GM21619 (cell line): ENCODE measurements around the gene FAM89B.

Experiments
- ATAC-seq: cut with Tn5 transposase; IDR thresholded peaks from one replicate; pipeline ENCODE4 v1.9.1; 2021; ENCODE audit not compliant: unreplicated experiment

Gene FAM89B

DNA sequence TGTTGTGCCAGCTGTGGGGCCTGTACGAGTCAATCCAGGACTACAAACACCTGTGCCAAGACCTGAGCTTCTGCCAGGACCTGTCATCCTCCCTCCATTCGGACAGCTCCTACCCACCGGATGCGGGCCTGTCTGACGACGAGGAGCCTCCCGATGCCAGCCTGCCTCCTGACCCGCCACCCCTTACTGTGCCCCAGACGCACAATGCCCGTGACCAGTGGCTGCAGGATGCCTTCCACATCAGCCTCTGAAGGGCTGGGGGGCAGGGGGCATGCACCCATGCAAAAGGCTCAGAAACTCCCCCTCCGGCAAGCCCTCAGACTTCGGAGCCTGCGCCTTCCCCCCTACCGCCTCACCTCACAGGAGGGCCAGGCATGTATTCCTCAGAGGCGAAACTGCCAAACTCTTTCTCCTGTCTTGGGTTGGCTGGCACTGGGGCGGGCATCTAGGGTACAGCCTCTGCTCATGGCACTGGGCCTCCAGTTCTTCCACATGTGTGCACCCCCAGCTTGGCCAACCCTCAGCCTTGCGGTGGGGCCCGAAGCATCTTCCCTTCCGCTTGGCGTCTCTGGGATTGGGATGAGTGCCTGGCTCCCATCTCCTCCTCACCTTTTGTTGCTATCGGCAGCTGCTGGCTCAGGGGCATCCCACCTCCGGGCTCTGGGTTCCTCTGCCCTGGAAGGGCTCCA lies 1.2 kb downstream of the FAM89B start:
- no peak for ATAC-seq

DNA sequence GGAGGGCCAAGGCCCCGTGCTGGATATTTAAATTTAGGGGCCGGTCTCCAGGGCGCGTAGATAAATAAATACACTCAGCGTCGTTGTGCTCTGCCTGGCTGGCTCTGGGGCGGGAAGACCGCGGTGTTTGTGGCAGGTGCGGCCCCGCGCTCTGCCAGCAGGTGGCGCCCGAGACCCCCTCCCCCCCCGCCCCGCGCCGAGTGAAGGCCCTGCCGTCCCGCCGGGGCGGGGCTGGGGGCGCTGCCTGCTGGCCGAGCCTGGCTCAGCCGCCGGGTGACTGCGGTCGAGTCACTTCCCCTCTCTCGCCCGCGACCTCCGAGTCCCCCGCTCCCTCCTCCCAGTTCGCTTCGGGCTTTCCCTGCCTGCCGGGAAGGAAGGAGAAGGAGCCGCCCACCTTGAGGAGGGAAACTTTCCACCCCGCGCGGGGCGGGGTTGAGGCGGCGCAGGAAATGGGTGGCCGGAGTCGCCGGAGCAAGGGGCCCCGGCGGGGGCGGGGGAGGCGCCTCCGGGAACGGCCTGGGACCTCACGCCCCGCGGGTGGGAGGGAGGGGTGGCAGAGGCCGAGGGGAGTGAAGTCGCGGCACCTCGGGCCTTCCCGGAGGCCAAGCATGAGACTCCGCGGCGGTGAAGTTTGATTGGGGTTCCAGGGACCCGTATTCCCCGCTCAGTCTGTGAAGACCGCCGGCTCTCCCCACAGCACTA lies 1.9 kb downstream of the FAM89B start:
- ATAC-seq: peak; percentile 23

DNA sequence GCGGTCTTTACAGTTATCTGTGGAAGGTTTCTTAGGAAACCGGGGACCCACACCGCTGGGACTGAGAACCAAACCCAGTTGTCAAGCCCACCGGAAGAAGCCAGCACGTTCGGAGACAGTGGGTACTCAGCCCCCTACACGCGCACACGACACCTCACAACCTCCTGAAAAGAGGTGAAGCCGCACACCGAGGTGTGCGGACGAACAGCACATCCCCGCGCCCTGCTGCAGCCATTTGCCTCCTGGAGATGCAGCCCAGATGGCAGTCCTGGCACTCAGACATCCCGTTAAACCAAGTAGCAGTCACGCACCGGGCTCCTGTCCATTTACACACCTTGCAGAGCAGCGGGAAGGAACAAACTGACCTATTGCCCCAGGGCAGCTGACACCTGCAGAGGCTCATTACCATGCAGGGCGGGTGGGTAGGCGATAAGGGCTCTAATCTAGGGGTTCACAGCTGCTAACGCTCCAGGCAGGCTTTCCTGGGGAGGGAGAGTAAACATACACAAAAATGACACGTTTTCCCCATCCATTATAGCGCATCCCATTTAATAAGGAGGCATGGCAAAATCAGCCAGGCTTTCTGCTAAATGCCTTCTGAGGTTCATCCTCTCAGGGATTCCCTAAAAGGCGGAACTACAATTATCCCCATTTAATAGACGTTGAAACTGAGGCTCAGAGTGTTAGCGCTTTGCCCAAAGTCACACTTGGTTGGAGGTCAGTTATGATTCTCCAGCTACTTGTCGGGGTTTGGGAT lies 2.7 kb downstream of the FAM89B start:
- ATAC-seq: no peak

DNA sequence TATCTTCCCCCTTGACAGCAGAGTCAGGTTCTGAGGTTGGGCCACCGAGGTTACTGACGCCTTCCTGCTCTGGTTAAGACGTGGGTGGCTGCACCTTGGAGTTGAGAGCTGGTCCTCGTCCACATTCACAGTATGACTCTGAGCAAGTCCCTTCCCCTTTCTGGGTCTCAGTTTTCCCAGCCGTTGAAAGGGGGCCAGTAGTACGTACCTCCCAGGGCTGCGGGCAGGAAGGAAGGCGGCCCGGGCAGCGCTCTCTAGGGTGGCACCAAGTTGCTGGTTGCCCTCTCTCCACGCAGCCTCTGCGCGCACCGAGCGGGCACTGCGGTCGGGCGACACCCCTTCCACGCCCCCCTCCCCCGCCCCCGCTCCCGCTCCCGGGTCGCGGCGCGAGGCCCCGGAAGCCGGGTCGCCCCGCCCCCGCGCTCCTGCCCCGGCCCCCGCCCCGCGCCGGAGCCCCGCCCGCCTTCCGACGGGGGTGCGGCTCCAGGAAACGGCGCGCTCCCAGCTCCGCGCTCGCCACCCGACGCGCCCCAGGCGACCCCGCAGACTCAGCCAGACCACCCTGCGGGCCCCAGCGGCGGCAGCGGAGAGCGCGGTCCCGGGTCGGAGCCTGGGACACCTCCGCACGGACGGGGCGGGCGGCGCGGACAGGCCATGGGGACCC lies 3.4 kb downstream of the FAM89B start, which contains the start of gene EHBP1L1:
Gene EHBP1L1, plus strand, starts transcription at position 486 of the 664 bp plus-strand sequence. CDS start 250 bp downstream, outside the sequence.
- ATAC-seq: no peak

DNA sequence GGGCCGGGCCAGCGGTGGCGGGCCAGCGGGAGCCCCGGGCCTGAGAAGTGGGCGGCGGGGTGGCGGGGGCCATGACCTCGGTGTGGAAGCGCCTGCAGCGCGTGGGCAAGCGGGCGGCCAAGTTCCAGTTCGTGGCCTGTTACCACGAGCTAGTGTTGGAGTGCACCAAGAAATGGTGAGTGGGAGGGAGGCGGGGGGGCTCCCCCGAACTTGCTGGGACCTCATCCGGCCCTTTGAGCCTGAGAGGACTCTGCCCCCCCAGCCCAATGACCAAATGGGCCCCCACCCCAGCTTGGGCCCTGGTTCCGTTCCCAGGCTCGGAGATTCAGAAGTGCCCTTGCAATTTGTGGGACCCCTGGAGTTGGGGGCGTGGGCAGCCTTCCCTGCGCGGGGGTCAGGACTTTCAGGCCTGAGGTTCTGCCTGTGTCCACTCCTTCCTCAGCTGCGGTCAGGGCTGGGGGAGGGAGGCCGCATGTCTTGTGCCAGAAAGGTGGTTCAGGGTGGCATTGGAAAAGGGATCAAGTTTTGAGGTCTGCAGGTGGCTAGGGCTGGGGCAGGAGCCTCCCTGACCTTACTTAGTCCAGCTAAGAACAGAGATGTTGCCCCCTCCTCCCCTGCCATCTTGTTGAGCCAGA lies 4.0 kb downstream of the FAM89B start:
- ATAC-seq: no peak

DNA sequence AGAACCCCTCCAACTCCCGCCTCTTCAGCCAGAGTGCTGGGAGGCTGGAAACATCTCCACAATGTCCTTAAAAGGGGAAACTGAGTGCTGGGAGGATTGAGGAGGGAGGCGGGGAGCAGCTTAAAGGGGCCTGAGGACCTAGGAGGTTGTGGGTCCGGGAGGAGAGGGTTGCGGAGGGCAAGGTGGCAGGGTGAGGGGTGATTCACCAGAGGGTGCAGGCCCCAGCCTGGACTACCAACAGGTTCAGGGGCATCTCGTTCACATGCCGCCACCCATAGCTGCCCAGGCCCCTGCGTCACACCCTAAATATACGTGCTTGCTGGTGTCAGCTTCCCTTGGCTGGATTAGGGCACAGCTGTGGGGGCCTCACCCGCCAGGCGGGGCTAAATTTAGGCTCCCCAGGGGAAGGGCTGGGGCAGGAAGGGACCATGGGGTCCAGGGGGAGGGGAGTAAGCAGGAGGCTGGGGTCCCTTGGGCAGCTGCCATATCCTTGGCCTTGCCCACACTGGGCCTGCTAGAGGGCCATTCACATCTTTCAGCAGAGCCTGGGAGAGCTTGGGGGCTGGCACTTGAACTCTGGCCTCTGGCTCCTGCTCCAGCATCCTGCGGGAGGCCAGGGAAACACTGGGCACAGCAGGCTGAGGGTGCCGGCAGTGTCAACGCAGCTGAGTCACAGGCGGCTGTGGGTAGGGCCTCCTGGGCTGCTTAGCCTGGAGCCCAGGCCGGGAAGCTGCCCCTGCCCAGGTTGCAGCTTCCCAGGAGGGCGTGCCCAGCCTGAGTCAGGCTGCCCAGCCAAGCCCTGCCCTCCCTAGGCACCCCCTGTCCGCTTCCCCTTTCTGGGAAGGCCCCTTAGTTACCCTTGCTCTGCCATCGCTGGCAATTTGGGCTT lies 4.8 kb downstream of the FAM89B start:
- no peak for ATAC-seq

DNA sequence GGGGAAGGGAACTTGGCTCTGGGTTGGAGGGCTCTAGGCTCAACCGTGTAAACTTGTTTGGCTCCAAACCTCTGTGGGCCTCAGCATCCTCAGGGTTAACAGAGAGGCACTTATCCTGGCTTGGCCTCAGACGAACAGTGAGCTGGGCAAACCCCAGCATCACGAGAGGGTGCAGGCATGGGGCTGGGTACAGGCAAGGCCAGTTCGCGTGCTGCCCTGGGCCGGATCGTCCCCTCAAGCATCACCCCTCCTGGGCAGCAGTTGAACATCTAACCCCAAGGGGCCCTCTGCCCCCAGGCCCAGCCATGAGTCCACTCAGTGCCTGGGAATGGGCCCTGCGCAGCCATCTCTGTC lies 5.4 kb downstream of the FAM89B start:
- ATAC-seq: no peak

DNA sequence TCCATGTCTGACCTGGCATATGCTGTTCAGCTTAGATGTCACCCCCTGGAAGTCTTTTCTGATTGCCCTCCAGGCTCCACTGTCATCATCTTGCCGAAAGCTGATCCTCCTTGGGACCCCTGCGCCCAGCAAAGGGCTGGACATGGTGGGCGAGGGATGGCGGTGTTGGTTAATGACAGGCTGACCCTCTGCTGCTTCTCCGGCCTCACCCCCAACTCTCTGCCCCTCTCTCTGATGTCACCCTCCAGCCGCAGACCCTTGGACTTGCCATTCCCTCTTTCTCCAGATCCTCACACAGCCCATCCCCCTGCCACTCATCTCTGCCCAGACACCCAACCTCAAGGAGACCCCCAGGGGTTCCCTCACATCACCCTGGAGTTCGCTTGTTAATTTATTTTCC lies 5.8 kb downstream of the FAM89B start:
- no peak for ATAC-seq

DNA sequence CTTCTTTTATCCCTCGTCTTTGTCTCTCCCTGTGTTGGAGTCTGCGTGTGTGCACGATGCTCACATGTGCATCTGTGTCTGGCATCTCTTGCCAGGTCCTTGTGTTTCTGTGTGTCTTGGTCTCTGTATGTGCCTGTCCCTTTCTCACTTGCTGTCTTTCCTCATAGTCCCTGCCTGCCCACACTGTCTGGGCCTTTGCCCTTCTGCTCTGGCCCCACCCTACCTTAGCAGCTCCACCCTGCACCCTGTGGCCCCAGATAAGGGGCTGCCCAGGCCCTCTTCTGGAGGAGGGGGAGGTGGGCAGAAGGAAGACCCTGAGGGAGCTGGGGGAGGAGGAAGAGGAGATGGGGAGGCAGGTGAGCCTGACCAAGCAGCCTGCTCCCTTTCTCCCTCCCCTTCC lies 6.3 kb downstream of the FAM89B start:
- no peak for ATAC-seq

DNA sequence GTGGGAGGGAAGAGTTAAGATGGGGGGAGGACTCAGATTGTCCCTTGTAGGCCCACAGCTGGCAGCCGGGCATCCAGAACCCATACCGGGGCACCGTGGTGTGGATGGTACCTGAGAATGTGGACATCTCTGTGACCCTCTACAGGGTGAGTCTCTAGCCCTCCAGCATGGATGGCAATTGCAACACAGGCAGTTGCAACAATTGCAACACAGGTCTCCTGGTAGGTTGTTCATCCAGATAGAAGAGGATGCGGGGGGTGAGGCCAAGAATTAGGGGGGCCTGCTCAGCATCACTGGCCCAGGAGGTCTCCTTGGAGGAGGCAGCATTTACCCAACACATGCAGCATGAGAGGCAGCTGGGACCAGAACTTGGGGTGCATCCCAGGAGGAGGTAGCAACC lies 7.0 kb downstream of the FAM89B start:
- ATAC-seq: no peak

DNA sequence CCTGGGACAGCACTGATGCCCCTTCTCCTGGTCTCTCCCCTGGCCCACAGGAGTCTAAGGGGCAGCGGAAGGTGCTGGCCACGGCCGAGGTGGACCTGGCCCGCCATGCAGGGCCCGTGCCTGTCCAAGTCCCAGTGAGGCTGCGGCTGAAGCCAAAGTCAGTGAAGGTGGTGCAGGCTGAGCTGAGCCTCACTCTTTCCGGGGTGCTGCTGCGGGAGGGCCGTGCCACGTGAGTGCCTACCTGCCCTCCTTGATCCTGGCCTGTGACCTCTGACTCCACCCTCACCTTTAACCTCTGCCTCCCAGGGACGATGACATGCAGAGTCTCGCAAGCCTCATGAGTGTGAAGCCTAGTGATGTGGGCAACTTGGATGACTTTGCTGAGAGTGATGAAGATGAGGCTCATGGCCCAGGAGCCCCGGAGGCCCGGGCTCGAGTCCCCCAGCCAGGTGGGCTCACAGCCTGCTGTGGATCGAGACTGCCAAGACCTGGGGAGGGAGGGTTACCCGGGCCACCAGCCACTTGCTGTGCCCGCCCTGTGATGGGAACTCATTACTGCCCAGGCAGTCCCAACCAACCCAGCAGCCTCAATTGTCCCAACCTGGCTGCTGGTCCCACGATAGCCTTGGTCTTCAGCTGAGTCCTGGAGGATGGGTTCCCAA lies 7.8 kb downstream of the FAM89B start:
- ATAC-seq: no peak

DNA sequence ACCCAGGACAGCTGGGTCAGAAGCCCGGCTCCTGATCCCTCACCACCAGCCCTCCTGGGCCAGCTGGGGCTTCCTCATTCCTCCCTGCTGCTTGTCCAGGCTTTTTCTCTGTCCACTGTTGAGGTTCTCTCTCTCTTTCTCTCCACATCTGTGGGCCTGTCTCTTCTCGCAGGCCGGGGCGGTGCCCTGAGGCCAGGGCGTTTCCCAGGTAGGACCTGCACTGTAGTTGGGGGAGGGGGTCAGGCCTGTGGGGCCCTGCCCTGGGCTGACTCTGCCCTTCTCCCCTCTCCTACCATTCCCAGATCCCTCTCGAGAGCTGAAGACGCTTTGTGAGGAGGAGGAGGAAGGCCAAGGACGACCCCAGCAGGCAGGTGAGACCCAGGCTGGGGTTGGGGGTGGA lies 8.4 kb downstream of the FAM89B start:
- no peak for ATAC-seq

DNA sequence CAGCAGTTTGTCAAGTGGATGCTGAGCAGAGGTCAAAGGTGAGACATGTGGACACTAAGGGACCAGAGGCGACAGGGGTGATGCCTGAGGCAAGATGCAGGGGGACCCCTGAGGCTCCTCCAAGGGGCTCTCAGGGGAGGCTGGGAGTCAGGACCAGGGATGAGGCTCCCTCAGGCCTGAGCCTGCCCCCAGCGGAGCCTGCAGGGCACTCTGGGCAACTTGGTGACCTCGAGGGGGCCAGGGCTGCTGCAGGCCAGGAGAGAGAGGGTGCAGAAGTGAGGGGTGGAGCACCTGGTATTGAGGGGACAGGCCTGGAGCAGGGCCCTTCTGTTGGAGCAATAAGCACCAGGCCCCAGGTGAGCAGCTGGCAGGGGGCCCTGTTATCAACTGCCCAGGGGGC lies 9.6 kb downstream of the FAM89B start:
- ATAC-seq: no peak

DNA sequence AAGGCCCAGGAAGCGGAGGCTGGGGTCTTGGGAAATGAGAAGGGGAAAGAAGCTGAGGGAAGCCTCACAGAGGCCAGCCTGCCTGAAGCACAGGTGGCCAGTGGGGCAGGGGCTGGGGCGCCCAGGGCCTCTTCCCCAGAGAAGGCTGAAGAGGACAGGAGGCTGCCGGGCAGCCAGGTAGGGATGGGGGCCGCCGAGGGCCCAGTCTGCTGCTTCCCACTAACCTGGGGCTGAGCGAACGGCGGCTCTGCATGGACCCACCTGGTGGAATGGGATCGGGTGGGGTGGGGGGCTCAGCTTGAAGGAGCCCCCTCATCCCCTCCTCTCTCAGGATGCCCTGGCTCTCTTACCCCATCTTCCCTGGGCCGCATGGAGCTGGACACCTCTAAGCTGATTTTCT lies 11.3 kb downstream of the FAM89B start:
- ATAC-seq: no peak

DNA sequence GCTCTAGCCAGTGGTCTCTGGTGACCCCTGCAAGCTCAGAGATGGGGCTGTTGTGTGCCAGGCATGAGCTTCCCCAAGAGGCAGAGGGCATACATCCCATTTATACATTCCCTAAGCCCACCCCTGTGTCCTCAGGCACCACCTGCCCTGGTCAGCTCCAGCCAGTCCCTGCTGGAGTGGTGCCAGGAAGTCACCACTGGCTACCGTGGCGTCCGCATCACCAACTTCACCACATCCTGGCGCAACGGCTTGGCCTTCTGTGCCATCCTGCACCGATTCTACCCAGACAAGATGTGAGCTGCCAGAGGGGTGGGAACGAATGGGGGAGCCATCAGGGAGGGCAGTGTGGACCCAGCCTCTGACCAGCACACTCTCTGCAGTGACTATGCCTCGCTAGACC lies 11.8 kb downstream of the FAM89B start:
- no peak for ATAC-seq

DNA sequence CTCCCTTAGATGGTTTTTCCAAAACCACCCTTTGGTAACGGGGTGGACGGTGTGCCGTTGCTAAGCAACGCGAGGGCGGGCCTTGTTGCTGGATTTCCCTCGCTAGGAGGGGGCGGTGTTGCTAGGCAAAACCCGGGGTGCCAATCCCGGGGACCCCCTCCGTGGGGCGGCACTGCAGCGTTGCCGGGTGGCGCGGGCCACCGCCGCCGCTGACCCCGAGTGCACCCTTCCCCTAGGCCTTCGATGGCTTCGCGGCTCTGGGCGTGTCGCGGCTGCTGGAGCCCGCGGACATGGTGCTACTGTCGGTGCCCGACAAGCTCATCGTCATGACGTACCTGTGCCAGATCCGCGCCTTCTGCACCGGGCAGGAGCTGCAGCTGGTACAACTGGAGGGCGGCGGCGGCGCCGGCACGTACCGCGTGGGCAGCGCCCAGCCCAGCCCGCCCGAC lies 12.4 kb downstream of the FAM89B start:
- ATAC-seq: no peak

DNA sequence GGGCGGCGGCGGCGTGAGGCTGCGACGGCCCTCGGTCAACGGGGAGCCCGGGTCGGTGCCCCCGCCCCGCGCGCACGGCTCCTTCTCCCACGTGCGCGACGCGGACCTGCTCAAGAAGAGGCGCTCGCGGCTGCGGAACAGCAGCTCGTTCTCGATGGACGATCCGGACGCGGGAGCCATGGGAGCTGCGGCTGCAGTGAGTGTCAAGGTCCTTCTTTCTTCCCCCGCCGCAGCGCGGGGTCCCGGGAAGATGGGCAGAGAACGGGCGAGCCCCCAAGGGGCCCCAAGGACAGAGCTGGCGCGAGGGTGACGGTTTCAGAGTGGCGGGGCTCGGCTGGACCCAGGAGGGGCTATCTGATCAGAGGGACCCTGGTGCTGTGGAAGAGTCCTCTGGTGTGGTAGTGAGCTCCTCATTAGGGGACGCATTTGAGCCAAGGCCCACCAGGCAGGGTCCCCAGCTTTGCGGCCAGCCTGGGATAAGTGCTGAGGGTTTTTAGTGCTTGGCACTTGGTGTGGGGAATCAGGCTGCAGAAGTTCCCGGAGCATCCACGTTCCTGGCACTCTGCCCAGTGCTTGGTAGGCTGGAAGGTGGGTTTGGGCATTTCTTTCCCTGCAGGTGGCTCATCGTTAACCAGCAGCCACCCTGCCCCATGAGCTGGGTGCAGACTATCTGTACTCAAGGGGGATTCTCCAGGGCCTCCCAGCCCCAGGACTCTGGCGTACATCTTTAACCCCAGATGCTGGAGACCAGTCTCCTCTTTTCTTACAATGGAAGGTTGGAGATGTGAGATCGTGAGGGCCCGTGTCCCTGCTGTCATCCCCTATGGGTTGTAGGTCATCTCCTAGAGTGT lies 13.3 kb downstream of the FAM89B start:
- ATAC-seq: no peak

DNA sequence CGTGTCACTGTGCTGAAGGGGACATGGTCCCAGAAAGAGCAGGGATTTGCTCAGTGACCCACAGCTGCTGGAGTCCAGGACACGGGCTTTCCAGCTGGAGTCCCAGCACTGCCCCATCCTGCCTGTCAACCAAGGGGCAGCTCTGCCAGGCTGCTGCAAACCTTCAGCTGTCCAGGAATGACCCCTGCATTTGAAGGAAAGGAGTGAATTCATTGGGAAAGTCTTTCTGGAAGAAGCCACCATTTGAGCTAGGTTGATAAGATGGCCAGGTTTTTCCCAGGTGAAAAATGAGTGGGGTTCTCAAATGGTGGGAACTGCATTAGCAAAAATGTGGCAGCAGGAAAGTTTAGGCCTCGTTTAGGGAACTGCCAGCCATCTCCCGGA lies 13.9 kb downstream of the FAM89B start:
- ATAC-seq: no peak

DNA sequence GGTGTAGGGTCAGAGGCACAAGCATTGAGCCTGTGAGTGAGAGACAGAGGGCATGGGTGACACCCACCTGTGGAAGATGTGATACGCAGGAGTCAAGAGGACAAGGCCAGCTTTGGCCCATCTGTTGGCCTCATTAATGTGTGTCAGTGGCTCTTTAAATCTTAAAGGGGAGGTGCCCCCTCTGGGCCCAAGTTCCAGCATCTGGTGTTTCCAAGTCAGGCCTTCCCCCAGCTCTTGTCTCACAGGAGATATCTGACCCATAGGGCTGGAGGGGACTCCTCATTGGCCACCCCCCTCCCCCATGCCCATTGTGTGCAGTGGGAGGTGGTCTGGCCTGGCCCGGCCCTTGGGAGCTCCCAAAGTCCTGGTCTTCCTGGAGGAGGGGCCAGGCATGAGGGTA lies 14.3 kb downstream of the FAM89B start:
- no peak for ATAC-seq
